ENCODE results near the gene ETNPPL.

DNA sequence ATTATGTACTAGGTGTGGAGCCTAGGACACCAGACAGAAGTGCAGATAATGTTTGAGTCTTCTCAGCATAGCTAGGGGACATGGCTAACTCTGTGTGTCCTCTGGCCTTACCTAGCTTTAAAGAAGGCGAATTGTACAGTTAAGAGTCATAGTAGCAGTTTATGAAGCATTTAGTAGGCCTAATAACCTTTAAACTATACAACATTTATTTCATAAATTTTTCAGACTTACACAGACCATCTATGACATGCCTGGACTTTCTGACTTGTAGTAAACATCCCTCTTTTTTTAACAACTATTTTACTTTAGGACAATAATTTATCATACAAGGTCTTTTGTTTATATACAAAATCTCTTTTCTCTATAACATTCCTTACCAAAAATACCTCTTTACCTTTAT, 37.4 kb downstream of the ETNPPL start:
- TF ChIP-seq, protein P1, sequence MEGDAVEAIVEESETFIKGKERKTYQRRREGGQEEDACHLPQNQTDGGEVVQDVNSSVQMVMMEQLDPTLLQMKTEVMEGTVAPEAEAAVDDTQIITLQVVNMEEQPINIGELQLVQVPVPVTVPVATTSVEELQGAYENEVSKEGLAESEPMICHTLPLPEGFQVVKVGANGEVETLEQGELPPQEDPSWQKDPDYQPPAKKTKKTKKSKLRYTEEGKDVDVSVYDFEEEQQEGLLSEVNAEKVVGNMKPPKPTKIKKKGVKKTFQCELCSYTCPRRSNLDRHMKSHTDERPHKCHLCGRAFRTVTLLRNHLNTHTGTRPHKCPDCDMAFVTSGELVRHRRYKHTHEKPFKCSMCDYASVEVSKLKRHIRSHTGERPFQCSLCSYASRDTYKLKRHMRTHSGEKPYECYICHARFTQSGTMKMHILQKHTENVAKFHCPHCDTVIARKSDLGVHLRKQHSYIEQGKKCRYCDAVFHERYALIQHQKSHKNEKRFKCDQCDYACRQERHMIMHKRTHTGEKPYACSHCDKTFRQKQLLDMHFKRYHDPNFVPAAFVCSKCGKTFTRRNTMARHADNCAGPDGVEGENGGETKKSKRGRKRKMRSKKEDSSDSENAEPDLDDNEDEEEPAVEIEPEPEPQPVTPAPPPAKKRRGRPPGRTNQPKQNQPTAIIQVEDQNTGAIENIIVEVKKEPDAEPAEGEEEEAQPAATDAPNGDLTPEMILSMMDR (IDR thresholded peaks at IDR 0.05) = no peak
- TF ChIP-seq POLR2A (IDR thresholded peaks at IDR 0.05) = no peak
- no peak for TF ChIP-seq EP300 (IDR thresholded peaks at IDR 0.05)
